Activated CD8-positive, alpha-beta memory T cell treated with anti-CD3 and anti-CD28 coated beads, Interleukin-2, amount 50 U/mL, for 1 hour (primary cell): Measurements from ENCODE around the gene TPPP2.

Experiments used
- DNase-seq: peaks from one replicate; pipeline ENCODE4 v3.0.0-alpha.2; 2020; ENCODE audit errors: extremely low read depth

Gene TPPP2

DNA sequence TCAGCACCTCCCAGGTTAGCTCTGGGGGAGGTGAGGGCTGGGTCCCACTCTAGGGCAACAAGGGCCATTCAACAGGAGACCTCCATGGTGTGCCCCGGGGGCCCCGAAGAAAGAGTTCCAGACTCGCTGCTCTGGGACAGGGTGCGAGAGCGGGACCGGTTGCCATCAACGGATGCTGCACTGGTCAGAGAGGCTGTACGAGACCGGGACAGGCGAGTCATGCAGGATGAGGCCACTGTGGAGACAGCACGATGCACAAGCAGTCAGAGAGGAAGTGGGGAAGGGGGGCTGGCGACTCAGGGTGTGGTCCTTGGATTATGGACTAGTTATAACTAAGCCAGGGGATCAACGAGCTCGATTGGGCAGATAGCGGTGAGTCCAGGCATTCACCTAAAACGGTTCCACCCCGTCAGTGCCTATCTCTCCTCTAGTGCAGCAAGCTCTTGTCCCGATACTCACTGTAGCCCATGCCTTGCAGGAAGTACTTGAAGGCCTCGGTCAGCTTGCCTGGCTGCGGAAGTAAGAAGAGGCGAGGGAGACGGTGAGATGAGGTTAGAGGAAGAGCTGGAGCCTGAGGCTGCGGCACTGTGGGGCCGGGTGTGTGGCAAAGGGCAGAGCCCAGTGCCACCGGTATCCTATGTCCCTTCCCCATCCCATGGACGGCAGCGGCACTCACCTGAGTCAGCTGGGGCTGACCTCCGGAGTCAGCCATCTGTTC lies 12.3 kb upstream of the TPPP2 start:
- DNase-seq = no peak

- no peak for DNase-seq
These were observed 11.7 kb upstream of the TPPP2 start for GRCh38 chr14:21018286-21018685.

DNA sequence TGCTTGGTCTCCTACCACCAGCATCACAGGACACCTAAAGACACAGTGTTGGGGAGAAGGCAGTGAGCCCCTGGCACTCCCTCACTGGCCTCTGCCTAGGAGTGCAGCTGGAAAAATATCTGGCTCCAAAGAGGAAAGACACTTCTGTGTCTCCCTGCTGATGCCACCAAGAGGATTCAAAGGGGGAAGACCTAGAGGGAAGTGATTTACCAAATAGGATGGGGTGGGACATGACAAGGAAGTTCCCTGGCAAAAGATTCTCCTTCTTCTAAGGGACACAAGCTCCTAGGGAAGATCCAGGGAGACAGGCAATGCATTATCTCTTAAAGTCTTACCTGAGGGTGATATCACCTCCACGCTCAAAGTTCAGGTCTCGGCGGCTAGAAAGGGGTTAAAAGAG lies 11.2 kb upstream of the TPPP2 start:
- no peak for DNase-seq

GRCh38 chr14:21019366-21019765 lies 10.7 kb upstream of the TPPP2 start:
- DNase-seq = no peak

GRCh38 chr14:21020977-21021545 lies 9.0 kb upstream of the TPPP2 start:
- no peak for DNase-seq

GRCh38 chr14:21022686-21023085 lies 7.3 kb upstream of the TPPP2 start:
- no peak for DNase-seq

DNA sequence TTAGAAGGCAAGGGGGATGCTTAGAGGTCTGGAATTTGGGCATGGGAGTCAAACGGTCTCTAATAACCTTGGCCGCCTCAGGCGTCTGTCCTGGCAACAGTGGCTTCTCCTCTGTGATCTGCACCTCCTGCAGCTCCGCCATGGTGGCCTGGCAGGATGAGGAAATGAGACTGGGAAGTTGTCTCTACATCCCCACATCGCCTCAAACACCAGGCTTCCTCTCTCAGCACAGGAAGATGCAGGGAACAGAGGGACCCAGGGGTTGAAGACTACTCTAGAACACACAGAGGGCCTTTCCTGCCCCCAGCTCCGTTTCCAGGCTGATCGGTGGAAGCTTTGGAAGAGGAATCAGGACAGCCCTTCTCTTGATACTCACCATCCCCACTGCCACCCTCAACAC lies 6.8 kb upstream of the TPPP2 start:
- DNase-seq = no peak

DNA sequence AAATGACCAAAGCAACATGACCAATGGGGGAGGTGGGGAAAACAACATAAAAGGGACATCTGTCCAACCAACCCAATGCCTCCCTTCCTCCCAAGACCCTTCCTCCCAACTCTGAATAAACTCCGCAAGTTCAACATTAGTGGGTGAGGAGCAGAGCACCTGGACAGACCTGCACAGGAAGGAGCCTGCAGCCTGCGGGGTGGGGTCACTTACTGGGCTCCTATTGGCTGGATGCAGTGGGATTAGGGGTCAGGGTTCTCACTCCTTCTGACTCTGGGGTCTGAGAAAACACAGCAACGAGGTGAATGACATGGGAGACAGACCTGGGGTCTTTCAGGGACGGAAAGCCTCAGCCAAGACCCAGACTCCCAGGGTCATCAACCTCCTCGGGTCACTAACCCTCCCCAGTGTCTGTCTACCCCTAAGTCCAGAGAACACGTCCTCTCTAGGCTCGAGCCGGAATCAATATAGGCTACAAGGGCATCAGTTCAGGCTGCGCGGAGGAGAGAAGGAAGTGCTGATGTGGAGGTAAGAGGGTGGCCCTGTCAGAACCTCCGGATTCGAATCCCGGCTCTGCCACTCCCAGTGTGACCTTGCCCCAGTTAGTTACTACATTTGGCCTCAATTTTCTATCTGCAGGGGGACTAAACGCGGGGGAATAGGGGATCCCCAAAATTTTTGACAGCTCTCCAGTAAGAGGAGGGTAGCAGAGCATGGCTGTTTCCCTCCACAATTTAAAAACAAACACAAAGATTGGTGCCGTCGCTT lies 6.0 kb upstream of the TPPP2 start:
- no peak for DNase-seq

- peak; percentile 43 for DNase-seq
These were observed 5.2 kb upstream of the TPPP2 start, which contains the start of gene NDRG2 for GRCh38 chr14:21024585-21025370. TSS of gene NDRG2 (minus strand) at chr14:21025061. CDS start at chr14:21023315, 1,746 bp downstream.

DNA sequence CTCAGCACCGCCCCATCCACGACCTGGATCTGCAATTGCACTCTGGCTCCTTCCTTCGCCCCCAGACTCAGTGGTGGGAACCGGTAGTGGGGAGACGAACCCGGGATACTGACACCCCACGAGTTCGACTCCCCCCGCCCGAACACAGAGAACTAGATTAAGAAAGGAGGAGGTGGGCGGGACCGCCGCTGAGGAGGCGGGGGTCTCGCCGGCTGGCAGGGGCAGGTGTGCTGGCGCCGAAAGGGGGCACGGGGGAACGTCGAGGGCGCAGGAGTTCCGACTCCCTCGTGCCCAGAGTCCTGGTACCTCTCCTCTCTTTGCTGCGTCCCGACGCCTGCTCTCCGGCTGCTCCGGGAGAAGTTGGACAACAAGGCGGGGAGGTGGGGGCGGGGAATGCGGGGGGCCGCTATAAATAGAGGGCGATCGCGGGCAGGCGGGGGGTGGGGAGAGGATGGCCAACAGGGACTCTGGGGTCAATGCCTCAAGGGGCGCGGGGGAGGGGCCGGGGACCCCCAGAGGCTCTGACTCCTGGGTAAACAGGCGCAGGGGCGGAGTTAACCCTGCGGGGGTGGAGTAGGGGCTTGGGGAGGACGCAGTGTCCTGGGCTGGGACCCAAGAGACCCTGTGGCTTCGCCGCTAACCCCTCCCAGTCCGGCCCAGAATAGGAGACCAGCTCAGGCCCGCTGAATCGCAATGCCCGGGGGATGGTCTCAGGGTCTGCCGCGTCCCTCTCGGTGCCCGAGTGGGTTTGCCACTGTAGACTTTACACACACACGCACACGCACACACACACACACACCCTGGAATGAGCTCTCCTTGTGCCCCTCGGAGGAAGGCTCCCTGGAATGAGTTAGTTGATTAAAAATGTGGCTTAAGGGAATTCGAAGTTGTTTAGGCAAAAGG lies 4.4 kb upstream of the TPPP2 start:
- no peak for DNase-seq

GRCh38 chr14:21026274-21026987 lies 3.6 kb upstream of the TPPP2 start:
- DNase-seq = no peak

GRCh38 chr14:21026988-21027315 lies 3.1 kb upstream of the TPPP2 start:
- no peak for DNase-seq

DNA sequence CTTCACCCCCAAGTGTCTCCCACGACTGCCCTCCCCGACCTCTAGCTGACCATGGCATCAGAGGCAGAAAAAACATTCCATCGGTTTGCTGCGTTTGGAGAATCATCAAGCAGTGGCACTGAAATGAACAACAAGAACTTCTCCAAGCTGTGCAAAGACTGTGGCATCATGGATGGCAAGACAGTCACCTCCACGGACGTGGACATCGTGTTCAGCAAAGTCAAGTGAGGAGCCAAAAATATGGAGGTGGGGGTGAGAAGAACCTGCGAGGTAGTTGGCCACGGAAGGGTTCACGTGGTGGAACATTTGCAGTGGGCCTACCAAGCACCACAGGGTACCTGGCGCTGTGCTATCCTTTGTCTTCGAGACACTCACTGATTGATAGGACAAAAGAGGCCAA lies 514 bp downstream of the TPPP2 start:
- no peak for DNase-seq

GRCh38 chr14:21032326-21033132 lies 2.5 kb downstream of the TPPP2 start:
- no peak for DNase-seq

- no peak for DNase-seq
These were observed 3.2 kb downstream of the TPPP2 start for GRCh38 chr14:21033133-21033698.

- no peak for DNase-seq
These were observed 4.7 kb downstream of the TPPP2 start, which contains the start of gene RNASE13 for GRCh38 chr14:21034707-21035106. TSS of gene RNASE13 (minus strand) at chr14:21034807. CDS start at chr14:21034288, 519 bp downstream.

- no peak for DNase-seq
These were observed 6.7 kb downstream of the TPPP2 start for GRCh38 chr14:21036751-21037150.

DNA sequence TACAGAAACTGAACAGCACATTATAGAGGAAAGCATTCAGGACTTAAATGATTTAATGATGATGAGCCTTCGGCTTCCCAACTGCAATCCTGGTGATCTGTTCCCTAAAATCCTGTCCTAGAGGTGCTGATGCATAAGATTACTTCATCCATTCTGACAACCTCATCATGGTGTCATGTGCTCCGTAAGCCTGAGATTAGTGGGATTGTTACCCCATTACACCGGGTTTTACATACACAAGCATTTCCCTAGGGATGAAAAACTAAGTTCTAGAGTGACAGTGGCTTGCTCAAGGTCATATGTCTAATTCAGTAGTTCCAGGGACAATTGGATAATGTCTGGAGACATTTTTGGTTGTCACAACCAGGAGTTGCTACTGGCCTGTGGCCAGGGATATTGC lies 7.1 kb downstream of the TPPP2 start:
- no peak for DNase-seq
